PC-3 (cell line): ENCODE measurements around the gene CCL18. TPM values are rescaled to one million over a fixed set of nuclear protein-coding genes. Genes with fewer than 3 reads are reported as not detected.

ENCODE experiments used
- ATAC-seq: fragments of 200-7000 bp; cut with Tn5 transposase; 2 replicates; pipeline ENCODE4 v1.9.1; 2020; ENCODE audit warnings: mild to moderate bottlenecking, moderate library complexity
- BruUV-seq: library from RNA; stranded (reverse); fragments of 400-500 nt; replicated peaks from 2 replicates; lab custom pipeline; 2021; lab: Mats Ljungman, UMichigan
- CTCF ChIA-PET: fragments of 300-600 bp; sonication (Branson Sonifier 250); formaldehyde crosslinking; loops from one replicate; lab custom pipeline; 2022; ENCODE audit warnings: antibody characterized with exemption; lab: Charles Lee
- POLR2A ChIA-PET: fragments of 300-600 bp; sonication (Branson Sonifier 250); formaldehyde crosslinking; loops from one replicate; lab custom pipeline; 2022; ENCODE audit warnings: antibody characterized with exemption; ENCODE audit not compliant: unreplicated experiment; lab: Charles Lee
- DNase-seq: peaks from one replicate; pipeline ENCODE4 v3.0.0-alpha.2; 2015
- H2AFZ ChIP-seq: fragments of 300-600 bp; sonication (generic); 2 replicates; pipeline ENCODE4 v1.6.0; 2016; ENCODE audit warnings: antibody characterized with exemption, low read length
- H3F3A ChIP-seq: fragments of 300-600 bp; sonication (generic); one replicate; pipeline ENCODE4 v1.6.0; 2017; ENCODE audit warnings: antibody characterized with exemption, low read length, control low read depth, mild to moderate bottlenecking; ENCODE audit not compliant: unreplicated experiment
- H3K27ac ChIP-seq: fragments of 300-600 bp; sonication (generic); 2 replicates; pipeline ENCODE4 v1.5.1; 2016; ENCODE audit warnings: mild to moderate bottlenecking, low read length
- H3K27me3 ChIP-seq: fragments of 300-600 bp; sonication (generic); 2 replicates; pipeline ENCODE4 v1.6.1; 2016; ENCODE audit warnings: low read length, mixed read lengths
- H3K36me3 ChIP-seq: fragments of 300-600 bp; sonication (generic); 2 replicates; pipeline ENCODE4 v1.6.1; 2016; ENCODE audit warnings: low read depth, mixed run types, low read length, mixed read lengths
- H3K4me1 ChIP-seq: fragments of 300-600 bp; sonication (generic); 2 replicates; pipeline ENCODE4 v1.5.1; 2016; ENCODE audit warnings: low read length; ENCODE audit not compliant: insufficient read depth
- H3K4me2 ChIP-seq: fragments of 300-600 bp; sonication (generic); 2 replicates; pipeline ENCODE4 v1.6.0; 2016; ENCODE audit warnings: low read length
- H3K4me3 ChIP-seq: fragments of 300-600 bp; sonication (generic); 2 replicates; pipeline ENCODE4 v1.5.1; 2016; ENCODE audit warnings: mild to moderate bottlenecking, low read length, mixed read lengths
- H3K79me2 ChIP-seq: fragments of 300-600 bp; sonication (generic); 2 replicates; pipeline ENCODE4 v1.6.1; 2017; ENCODE audit warnings: low read length, mixed read lengths
- H3K9ac ChIP-seq: fragments of 300-600 bp; sonication (generic); 2 replicates; pipeline ENCODE4 v1.6.0; 2016; ENCODE audit warnings: mild to moderate bottlenecking, low read length
- H3K9me2 ChIP-seq: fragments of 300-600 bp; sonication (generic); replicated peaks from 2 replicates; pipeline ENCODE4 v1.6.1; 2016; ENCODE audit warnings: mixed run types, low read length, mixed read lengths
- H3K9me3 ChIP-seq: fragments of 300-600 bp; sonication (generic); 2 replicates; pipeline ENCODE4 v1.6.1; 2016; ENCODE audit warnings: low read length, mixed read lengths
- H4K20me1 ChIP-seq: fragments of 300-600 bp; sonication (generic); 2 replicates; pipeline ENCODE4 v1.6.1; 2016; ENCODE audit warnings: low read length, mixed read lengths
- EZH2 ChIP-seq: fragments of 300-600 bp; sonication (generic); IDR thresholded peaks from one replicate; pipeline ENCODE4 v1.6.1; 2017; ENCODE audit warnings: antibody characterized with exemption, mild to moderate bottlenecking, low read length; ENCODE audit not compliant: unreplicated experiment
- EZH2phosphoT487 ChIP-seq: fragments of 300-600 bp; sonication (generic); IDR thresholded peaks from 2 replicates; pipeline ENCODE4 v1.6.1; 2018; ENCODE audit warnings: mild to moderate bottlenecking, antibody characterized with exemption, low read length, borderline replicate concordance
- intact Hi-C: fragments of 100-400 bp; cut with micrococcal nuclease; formaldehyde crosslinking; loops from 2 replicates; pipeline ENCODE4 v1.9.0; 2023
- total RNA-seq: library from RNA; depleted of rRNA; stranded (reverse); fragments of >200 nt; gene quantifications from 2 replicates; pipeline ENCODE4 v1.2.3, GENCODE V29; 2014
- TF ChIP-seq, protein P1 (sequence below): fragments of 300-600 bp; sonication (generic); conservative IDR thresholded peaks from 2 replicates; pipeline ENCODE4 v1.5.1; 2017; ENCODE audit warnings: antibody characterized with exemption, low read depth, mild to moderate bottlenecking, low read length

The CCL18 gene
- total RNA-seq, 1 experiment from 2014 or later: not detected

DNA sequence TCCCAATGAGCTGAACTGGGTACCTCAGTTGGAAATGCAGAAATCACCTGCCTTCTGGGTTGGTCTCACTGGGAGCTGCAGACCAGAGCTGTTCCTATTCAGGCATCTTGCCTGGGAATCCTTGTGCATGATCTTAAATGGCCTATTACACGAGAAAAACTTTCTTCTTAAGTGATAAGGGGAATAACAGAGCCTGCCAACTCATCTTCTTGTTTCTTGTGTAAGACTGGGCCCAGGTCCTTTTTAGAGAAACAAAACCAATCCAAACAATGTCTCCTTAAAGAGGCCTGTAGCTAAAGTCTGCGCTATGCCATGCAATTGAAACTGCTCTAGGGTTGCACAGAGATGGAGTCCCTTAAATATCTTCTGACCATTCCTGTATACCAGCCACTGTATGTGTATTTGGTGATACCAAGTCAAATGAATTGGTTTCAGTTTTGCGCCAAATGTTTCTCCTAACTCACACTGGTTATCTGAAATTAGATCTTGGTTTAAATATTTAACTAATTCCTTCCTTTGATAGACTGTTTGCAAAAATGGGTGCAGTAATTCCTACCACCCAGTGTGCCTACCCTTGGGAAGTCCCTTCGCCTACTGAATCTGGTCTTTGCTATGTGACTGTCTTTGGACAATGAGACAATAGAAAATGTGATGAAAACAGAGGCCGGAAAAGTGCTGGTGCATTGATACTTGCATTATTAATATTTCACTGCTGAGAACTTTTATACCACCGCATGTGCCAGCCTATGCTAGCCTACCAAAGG lies 39.8 kb upstream of the CCL18 start:
- POLR2A ChIA-PET: no interaction called here
- ATAC-seq: no peak

DNA sequence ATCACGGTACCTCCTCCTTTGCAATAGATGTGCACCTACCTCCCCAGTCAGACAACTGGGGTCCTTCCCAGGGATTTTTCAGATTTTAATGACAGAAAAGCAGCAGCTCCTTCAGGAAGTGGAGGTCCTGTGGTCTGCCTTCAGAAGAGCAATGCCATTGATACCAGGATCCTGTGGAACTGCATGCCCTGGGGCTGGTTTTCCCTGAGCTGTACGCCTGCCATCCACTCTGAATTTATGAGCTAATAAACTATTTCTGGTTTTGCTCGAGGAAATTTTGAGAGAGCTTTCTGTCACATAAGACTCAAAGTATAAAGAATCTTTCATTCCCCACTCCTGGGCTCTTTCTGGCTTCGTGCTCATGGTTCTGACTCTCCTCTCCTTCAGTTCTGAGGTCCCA lies 36.3 kb upstream of the CCL18 start:
- Histone ChIP-seq H3K4me1 (no peaks in the 10 kb centered on the region), H3F3A (no peaks in the 10 kb centered on the region), H3K27me3 (peaks cover 32% of the 10 kb centered on the region), H3K27ac (no peak overlapping the region), H3K9me3 (no peaks in the 10 kb centered on the region), H3K4me3 (no peak overlapping the region), H4K20me1 (no peaks in the 10 kb centered on the region), H3K9ac (no peak overlapping the region), H3K9me2 (no peaks in the 10 kb centered on the region), H3K36me3 (no peaks in the 10 kb centered on the region), H2AFZ (no peak overlapping the region), H3K79me2 (no peaks in the 10 kb centered on the region), H3K4me2 (no peak overlapping the region)
- TF ChIP-seq, protein P1, sequence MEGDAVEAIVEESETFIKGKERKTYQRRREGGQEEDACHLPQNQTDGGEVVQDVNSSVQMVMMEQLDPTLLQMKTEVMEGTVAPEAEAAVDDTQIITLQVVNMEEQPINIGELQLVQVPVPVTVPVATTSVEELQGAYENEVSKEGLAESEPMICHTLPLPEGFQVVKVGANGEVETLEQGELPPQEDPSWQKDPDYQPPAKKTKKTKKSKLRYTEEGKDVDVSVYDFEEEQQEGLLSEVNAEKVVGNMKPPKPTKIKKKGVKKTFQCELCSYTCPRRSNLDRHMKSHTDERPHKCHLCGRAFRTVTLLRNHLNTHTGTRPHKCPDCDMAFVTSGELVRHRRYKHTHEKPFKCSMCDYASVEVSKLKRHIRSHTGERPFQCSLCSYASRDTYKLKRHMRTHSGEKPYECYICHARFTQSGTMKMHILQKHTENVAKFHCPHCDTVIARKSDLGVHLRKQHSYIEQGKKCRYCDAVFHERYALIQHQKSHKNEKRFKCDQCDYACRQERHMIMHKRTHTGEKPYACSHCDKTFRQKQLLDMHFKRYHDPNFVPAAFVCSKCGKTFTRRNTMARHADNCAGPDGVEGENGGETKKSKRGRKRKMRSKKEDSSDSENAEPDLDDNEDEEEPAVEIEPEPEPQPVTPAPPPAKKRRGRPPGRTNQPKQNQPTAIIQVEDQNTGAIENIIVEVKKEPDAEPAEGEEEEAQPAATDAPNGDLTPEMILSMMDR: no peak
- TF ChIP-seq EZH2 (no peak), EZH2phosphoT487 (no peak)
- intact Hi-C loops: no loop called here
- ChIA-PET POLR2A (no interaction called here), CTCF (no interaction called here)
- BruUV-seq: no TSS peak
- ATAC-seq (no peak), DNase-seq (no peak)

More for the DNA sequence above, 39.8 kb upstream of the CCL18 start:
- Histone ChIP-seq H3K9me3 (no peaks in the 10 kb centered on the region), H3K79me2 (no peaks in the 10 kb centered on the region), H3F3A (no peaks in the 10 kb centered on the region), H3K4me1 (no peaks in the 10 kb centered on the region), H3K4me3 (no peak overlapping the region), H3K27me3 (peaks cover 23% of the 10 kb centered on the region), H4K20me1 (no peaks in the 10 kb centered on the region), H2AFZ (no peak overlapping the region), H3K9ac (no peak overlapping the region), H3K9me2 (no peaks in the 10 kb centered on the region), H3K36me3 (no peaks in the 10 kb centered on the region), H3K4me2 (no peak overlapping the region), H3K27ac (no peak overlapping the region)
- no peak for DNase-seq
- intact Hi-C loops: no loop called here
- CTCF ChIA-PET: no interaction called here
- TF ChIP-seq, protein P1: no peak
- no TSS peak for BruUV-seq

DNA sequence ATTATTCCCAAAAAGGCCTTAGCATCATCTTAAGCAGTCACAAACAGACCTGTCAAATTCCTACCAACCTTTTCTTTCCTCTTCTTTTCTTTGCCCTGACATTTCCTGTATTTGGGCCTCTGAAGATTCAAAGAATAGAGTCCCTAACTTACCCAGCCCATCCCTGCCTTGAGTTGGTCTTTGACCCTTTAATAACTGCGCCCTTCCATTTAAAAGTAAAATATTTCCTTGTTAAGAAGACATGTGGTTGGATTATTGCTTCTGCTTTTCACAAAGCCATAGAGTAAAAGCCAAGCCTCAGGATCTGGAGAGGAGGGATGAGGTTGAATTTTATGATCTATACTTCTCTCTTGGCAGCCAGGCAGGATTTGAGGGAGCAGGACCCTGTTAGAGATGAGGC lies 33.1 kb upstream of the CCL18 start:
- H3K9ac ChIP-seq: no peak overlapping the region
- CTCF ChIA-PET: no interaction called here
- BruUV-seq: no TSS peak
- no peaks in the 10 kb centered on the region for H3K36me3 ChIP-seq
- H3K9me3 ChIP-seq: no peaks in the 10 kb centered on the region
- H3K4me3 ChIP-seq: no peak overlapping the region
- H4K20me1 ChIP-seq: no peaks in the 10 kb centered on the region
- TF ChIP-seq EZH2phosphoT487 (no peak), EZH2 (no peak)
- TF ChIP-seq, protein P1: no peak
- intact Hi-C loops: no loop called here
- no peaks in the 10 kb centered on the region for H3K9me2 ChIP-seq
- POLR2A ChIA-PET: no interaction called here
- H3F3A ChIP-seq: no peaks in the 10 kb centered on the region
- ATAC-seq (no peak), DNase-seq (no peak)
- peaks cover 29% of the 10 kb centered on the region for H3K27me3 ChIP-seq
- no peaks in the 10 kb centered on the region for H3K4me1 ChIP-seq
- no peak overlapping the region for H3K4me2 ChIP-seq
- no peaks in the 10 kb centered on the region for H3K79me2 ChIP-seq
- no peak overlapping the region for H3K27ac ChIP-seq
- no peak overlapping the region for H2AFZ ChIP-seq
